Stimulated activated CD4-positive, alpha-beta T cell treated with anti-CD3 and anti-CD28 coated beads, TNF-alpha, amount 100 ng/mL, for 48 hours (primary cell): ENCODE results near the gene ARHGEF37.
"Not testable (repeated sequence)": the region's sequence is repeated elsewhere in the genome, so short reads cannot be mapped to it uniquely, and the experiment has no call there.

Experiments used
- DNase-seq, 3 donors: peaks; one replicate each; pipeline ENCODE4 v3.0.0-alpha.2; 2020; ENCODE audit warnings: low read depth in 3 of 3

ARHGEF37 gene

GRCh38 chr5:149567226-149567625 lies 14.1 kb upstream of the ARHGEF37 start:
- no peak for DNase-seq

DNA sequence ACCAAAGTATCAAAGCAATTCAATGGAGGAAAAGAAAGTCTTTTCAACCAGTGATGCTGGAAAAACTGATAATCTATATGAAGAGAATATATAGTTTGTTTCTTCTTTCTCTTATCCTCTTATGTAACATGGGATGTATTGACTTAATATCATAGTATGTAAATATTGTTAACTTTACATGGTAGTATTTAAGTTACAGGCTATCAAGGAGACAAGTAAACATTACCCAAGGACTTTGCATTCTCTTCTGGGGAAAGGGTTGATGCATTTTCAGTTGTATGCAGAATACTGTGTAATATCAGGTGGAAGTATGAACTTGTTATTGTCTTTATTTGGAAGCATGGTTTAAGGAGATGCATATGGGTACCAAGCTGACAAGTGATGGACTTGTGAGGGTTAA lies 9.1 kb upstream of the ARHGEF37 start:
- DNase-seq = no peak

- no peak for DNase-seq
Observed at GRCh38 chr5:149572576-149573231, 8.6 kb upstream of the ARHGEF37 start.

GRCh38 chr5:149575131-149575530 lies 6.2 kb upstream of the ARHGEF37 start:
- DNase-seq = no peak

DNA sequence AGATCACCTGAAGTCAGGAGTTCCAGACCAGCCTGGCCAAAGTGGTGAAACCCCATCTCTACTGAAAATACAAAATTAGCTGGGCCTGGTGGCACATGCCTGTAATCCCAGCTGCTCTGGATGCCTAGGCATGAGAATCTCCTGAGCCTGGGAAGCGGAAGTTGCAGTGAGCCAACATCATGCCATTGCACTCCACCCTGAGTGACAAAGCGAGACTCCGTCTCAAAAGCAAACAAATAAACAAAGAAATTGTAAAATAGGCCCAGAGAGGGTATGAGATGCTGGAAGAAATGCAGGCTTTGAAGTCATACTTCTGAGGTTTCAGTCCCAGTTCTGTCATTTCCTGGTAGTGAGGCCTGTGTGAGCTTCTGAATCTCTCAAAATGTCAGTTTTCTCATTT lies 5.3 kb upstream of the ARHGEF37 start:
- no peak for DNase-seq

DNA sequence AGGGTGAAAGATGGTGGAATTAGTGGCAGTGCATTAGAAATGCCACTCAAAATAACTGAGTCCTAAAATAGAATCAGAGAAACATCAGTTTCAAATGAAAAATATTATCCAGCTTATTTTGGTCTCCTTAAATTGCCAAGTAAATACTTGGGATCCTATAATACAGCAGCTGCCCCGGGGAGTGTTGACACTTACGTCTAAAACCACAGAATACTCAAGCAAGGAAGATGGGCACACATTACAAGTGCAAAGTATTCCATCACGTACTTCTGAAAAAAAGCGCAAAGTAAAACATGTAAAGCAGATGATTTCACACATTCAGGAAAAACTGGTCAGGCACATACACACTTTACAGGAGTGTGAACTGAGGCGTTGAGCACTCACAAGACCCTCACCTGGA lies 2.4 kb upstream of the ARHGEF37 start:
- no peak for DNase-seq

GRCh38 chr5:149580808-149581191 lies 498 bp upstream of the ARHGEF37 start:
- DNase-seq = no peak

DNA sequence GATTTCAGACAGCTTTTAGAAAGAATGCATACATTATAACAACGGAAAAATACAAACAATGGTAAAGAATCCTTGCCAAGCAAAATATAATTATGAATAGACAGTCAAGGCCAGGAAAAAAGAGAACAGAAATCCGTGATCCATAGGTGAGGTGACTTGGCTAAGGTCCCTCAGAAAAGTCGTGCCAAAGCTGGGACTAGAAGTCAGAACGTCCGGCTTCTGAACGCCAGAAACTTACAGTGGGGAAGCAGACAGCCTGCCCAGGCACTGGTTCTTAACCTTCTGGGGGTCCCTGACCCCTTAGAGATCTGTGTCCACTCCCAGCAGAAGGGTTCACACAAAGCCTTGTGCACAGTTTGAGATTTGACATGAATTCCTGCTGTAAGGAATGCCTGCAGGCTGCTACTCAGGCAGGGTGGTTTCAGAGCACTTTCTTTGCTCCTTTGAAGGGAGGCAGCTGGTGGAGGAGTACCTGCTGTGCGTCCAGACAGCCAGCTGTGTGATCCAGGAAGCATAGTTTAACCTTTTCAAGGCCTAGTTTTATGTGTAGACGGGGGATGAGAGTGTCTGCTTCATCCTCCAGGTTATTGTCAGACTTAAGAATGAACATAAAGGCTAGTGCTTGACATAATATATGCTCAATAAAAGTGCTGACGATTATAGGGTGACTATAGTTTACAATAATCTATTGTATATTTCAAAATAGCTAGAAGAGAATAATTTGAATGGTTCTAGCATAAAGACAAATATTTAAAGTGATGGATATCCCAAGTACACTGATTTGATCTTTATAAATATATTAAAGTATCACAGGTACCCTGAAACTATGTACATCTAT lies 852 bp downstream of the ARHGEF37 start:
- DNase-seq = no peak

GRCh38 chr5:149583394-149583793 lies 2.1 kb downstream of the ARHGEF37 start:
- no peak for DNase-seq

DNA sequence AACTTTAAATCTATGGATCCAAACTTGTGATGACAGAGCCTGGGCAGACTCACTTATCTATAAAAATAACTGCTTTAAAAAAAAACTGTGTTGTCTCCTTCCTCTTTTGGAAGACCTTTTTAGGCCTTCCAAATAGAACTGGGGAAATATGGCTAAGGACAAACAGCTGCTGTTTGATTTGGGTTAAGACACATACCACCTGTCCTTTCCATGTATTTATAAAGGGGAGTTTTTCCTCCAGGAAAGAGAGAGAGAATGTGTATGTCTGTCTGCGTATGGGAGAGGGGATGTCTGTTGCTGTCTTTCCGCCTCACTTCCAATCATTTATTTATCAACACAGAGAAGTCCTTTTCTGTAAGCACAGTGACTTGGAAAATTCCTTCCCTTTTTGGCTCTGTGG lies 2.8 kb downstream of the ARHGEF37 start:
- no peak for DNase-seq

- no peak for DNase-seq
Observed at GRCh38 chr5:149585910-149586309, 4.6 kb downstream of the ARHGEF37 start.

- no peak for DNase-seq
Observed at GRCh38 chr5:149586708-149587318, 5.5 kb downstream of the ARHGEF37 start.

- DNase-seq = no peak
Observed at GRCh38 chr5:149588936-149589335, 7.6 kb downstream of the ARHGEF37 start.

DNA sequence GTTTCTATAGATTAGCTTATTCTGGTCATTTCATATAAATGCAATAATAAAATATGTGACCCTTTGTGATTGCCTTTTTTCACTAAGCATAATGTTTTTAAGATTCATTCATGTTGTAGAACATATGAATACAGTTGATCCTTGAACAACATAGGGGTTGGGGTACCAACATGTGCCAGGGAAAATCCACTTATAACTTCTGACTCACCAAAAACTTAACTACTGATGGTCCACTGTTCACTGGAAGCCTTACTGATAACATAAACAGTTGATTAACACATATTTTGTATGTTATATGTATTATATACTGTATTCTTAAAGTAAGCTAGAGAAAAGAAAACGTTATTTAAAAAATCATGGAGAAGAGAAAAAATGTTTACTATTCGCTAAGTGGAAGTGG lies 12.1 kb downstream of the ARHGEF37 start:
- no peak for DNase-seq

DNA sequence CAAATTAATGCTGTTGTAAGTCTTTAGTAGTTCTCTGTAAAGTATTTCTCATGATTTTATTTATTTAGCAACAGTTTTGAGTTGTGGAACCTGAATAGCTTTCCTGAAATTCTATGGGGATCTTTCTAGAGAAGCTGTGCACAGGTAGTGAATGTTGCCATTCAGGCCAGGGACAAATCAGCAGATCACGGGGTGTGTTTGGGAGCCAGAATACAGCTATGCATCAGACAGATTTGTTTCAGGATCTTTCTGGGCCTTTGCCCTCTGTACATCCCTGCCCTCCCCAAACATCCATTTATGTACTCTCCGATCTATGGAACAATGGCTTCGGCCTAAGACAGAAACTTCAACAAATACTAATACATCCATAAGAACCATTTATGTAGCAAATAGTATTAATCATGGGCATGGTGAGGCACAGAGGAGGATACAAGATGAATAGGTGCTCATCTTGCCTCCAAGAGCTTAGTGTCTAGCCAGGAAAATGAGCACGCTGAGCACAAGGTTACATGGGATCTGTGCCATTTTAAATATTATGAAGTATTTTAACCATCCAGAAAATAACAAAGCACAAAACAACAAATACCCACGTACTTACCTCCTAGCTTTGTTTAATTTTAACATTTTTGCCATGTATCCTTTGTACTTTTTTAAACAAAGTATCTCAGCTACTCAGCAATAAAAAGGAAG lies 13.1 kb downstream of the ARHGEF37 start:
- no peak for DNase-seq

DNA sequence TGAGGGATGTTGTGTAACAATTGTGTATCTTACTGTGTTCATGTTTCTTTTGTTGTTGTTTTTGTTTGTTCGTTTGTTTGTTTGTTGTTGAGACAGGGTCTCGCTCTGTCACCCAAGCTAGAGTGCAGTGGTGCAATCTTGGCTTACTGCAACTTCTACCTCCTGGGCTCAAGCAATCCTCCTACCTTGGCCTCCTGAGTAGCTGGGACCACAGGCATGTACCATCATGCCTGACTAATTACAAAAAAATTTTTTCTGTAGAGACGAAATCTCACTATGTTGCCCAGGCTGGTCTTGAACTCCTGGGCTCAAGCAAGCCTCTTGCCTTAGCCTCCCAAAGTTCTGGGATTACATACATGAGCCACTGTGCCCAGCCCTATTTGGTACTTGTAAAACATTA lies 13.8 kb downstream of the ARHGEF37 start:
- DNase-seq = not testable (repeated sequence)

- DNase-seq = no peak
Observed at GRCh38 chr5:149596712-149597111, 15.4 kb downstream of the ARHGEF37 start.

DNA sequence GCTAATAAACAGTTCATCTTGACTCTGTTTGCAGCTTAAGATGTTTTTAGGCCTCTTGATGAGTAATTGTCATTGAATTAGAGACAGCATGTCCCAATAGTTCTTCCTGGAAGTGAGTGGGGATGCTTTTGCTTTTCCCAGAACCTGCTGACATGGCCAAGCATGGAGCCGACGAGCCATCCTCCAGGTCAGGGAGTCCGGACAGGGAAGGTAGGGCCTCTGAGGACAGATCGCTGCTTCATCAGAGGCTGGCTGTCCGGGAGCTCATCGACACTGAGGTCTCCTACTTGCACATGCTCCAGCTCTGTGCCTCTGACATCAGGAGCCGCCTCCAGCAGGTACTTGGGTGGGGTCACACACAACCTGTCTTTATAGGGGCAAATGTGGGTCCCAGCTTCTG lies 16.3 kb downstream of the ARHGEF37 start:
- no peak for DNase-seq

DNA sequence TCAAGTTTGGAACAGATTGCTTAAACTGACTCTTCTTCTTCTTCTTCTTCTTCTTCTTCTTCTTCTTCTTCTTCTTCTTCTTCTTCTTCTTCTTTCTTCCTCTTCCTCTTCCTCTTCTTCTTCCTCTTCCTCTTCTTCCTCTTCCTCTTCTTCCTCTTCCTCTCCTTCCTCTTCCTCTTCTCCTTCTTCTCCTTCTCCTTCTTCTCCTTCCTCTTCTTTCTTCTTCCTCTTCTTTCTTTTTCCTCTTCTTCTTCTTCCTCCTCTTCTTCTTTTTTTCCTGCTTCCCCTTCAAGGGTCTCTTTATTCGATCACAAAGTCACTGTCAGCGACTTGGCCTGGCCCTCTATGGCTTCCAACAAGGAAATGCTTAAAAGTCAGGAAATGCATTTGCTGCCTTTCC lies 16.9 kb downstream of the ARHGEF37 start:
- DNase-seq = not testable (repeated sequence)

GRCh38 chr5:149598966-149599365 lies 17.7 kb downstream of the ARHGEF37 start:
- no peak for DNase-seq

DNA sequence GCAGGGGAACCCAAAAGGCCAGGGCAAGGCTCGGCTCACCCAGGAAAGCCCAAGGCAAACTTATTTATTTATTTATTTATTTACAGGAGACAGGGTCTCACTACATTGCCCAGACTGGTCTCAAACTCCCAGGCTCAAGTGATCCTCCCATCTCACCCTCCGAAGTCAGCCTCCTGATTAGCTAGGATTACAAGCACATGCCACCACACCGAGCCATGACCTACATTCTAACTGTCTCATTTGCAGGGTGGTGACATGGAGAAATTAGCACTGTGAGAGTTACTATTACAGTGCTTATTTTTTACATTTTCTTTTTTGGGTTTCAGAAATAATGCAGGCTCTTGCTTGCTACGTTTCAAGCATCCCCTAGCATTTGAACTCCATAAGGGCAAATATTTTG lies 18.1 kb downstream of the ARHGEF37 start:
- no peak for DNase-seq

DNA sequence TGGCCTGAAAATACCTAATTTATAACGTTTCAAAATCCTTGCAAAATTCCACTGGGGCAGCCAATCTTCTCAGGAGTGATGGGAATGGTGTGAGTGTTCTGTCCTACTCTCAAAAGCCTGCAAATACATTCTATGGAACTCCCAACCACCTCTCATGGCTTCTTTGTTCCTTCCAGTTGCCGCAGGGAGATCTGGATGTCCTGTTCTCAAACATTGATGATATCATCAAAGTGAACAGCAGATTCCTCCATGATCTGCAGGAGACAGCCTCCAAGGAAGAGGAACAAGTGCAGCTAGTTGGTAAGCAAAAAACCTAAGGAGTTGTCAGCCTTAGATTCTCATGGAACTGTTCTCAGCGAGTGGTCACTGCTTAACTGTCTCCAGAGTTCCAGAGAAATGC lies 19.6 kb downstream of the ARHGEF37 start:
- no peak for DNase-seq
